Jurkat, Clone E6-1 (cell line): Measurements from ENCODE around the gene NR2F1-AS1.
A peak's percentile ranks its signal among the peaks of the same experiment; 100 is the strongest.

Source experiments
- DNase-seq: peaks from one replicate; pipeline ENCODE4 v3.0.0-alpha.2; 2011; ENCODE audit warnings: low read depth, low spot score
- H3K4me3 ChIP-seq: 2 replicates; pipeline ENCODE4 v1.5.1; 2011; ENCODE audit warnings: mild to moderate bottlenecking, low read length, control low read depth, moderate library complexity

Gene NR2F1-AS1

GRCh38 chr5:93593476-93594131 is 12.6 kb upstream of the NR2F1-AS1 start:
- no peak for DNase-seq
- H3K4me3 ChIP-seq = no peak overlapping the region

- DNase-seq = no peak
- no peak overlapping the region for H3K4me3 ChIP-seq
Measured at GRCh38 chr5:93592883-93593282, 11.9 kb upstream of the NR2F1-AS1 start.

DNA sequence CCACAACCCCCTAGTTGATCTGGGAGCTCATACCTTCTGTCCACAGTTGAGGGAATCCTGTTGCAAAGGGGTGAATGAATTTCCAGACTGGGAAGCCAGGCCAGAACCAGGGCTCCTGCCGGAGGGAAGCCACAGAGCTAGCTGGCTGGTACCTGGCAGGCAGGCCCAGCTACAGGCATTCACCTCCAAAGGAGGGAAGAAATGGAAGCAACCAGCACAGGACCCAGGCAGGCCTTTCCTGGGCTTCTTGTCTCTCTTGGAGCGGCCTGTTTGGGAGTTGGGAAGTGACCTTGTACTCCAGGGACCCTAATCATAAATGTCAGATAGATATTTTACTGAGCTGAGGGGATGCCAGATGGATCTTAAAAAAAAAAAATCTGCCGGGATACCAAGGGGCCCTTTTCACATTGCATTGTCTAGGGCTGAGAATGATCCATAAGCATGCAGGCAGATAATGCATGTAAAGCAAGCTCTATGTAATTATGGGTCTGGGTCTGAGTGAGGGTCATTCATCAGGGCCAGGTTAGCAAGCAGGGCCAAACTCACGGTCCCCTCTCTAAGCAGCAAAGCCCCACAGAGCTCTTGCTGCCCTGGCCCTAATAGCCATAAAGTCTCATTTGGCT is 10.4 kb upstream of the NR2F1-AS1 start:
- H3K4me3 ChIP-seq = no peak overlapping the region
- DNase-seq = no peak

DNA sequence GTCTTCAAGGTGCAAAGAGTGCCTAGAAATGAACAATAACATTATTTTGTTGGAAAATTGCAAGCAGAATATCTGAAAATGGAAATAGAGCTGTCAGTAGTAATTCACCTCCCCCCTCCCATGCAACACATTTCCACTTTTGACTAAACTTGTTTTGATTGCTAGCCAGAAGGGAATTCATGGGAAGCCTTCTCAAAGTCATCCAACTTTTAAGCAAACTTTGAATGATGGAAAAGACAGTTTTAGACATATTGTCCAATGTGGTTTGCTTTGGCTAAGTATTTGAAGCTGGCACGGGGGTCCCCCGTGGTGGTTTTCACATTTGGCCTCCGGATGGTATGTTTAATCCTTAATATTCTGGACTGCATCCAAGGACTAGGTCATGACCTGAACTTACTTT is 9.5 kb upstream of the NR2F1-AS1 start:
- DNase-seq = no peak
- no peak overlapping the region for H3K4me3 ChIP-seq

- no peak for DNase-seq
- no peak overlapping the region for H3K4me3 ChIP-seq
Measured at GRCh38 chr5:93589829-93590215, 8.8 kb upstream of the NR2F1-AS1 start.

DNA sequence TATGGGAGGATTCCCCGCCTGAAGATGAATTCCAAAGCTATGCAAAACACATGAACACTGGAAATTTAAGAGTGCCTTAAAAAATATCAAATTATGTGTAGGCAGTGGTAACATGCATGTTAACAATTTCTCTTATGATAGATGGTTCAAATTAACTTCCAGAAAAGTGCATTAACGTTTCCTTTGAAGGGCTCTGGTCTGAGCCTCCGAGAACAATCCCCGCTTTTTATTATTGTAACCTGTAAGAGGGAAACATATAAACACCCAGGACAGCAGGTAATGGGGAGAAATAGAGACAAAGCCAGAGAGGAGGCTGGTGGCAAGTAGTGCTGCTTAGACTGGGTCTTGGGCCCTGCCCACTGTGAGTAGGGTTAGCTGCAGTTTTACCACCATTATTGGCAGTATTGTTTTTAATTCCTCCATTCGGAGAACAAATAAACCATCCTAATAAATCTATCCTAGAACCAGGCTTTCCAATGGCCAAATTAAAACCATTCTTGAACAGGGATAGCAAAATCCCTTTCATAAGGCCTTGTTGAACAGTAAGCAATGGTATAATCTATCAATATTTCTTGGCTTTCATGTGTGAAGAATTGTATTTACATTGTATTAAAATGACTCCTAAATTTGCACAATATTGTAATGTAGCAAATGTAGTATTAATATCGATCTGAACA is 8.3 kb upstream of the NR2F1-AS1 start:
- H3K4me3 ChIP-seq = no peak overlapping the region
- no peak for DNase-seq

GRCh38 chr5:93588352-93589151 is 7.5 kb upstream of the NR2F1-AS1 start:
- no peak for DNase-seq
- no peak overlapping the region for H3K4me3 ChIP-seq

DNA sequence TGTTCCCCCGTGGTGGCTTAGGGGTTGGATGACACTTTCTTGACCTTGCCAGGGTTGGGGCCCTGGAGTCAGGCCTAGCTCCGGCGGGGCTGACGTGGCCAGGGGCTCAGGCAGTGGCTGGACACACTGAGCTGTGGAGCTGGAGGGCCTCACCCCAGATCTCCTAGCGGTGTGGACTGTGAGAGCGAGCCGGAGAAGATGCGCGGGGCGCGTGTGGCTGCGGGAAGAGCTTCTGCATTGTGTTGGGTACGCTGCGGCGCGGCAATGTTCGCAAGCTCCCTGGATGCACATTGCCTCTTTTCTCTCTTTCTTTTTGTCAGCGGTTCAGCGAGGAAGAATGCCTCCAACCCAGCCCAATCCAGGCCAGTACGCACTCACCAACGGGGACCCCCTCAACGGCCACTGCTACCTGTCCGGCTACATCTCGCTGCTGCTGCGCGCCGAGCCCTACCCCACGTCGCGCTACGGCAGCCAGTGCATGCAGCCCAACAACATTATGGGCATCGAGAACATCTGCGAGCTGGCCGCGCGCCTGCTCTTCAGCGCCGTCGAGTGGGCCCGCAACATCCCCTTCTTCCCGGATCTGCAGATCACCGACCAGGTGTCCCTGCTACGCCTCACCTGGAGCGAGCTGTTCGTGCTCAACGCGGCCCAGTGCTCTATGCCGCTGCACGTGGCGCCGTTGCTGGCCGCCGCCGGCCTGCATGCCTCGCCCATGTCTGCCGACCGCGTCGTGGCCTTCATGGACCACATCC is 6.8 kb upstream of the NR2F1-AS1 start:
- DNase-seq = no peak
- no peak overlapping the region for H3K4me3 ChIP-seq

GRCh38 chr5:93586736-93587596 is 5.9 kb upstream of the NR2F1-AS1 start:
- no peak overlapping the region for H3K4me3 ChIP-seq
- DNase-seq = no peak

- H3K4me3 ChIP-seq = no peak overlapping the region
- no peak for DNase-seq
Measured at GRCh38 chr5:93585767-93586385, 4.9 kb upstream of the NR2F1-AS1 start.

GRCh38 chr5:93585041-93585766 is 4.2 kb upstream of the NR2F1-AS1 start:
- peak overlapping the region; percentile 30 for H3K4me3 ChIP-seq
- DNase-seq = no peak

DNA sequence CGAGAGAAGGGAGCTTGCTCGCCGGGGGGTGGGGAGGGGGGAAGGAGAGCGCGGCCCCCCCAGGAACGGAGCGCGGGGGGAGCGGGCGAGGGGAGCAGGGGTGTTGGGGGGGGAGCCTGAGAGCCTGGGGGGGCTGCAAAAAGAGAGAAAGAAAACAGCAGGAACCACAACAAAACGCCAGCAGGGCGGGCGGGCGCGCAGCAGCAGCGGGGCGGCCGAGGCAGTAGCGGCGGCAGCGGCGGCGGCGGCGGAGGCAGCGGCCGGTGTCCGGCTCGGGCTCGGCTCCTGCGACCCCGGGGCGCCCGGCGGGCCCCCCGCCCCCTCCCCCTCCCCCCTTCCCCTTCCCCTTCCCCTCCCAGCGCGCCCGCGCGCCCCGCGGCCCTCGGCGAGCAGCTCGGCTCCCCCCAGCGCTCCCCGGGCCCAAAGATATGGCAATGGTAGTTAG is 3.6 kb upstream of the NR2F1-AS1 start:
- H3K4me3 ChIP-seq = peak overlapping the region; percentile 25; the same call in 1 of the 2 replicates
- DNase-seq = no peak

DNA sequence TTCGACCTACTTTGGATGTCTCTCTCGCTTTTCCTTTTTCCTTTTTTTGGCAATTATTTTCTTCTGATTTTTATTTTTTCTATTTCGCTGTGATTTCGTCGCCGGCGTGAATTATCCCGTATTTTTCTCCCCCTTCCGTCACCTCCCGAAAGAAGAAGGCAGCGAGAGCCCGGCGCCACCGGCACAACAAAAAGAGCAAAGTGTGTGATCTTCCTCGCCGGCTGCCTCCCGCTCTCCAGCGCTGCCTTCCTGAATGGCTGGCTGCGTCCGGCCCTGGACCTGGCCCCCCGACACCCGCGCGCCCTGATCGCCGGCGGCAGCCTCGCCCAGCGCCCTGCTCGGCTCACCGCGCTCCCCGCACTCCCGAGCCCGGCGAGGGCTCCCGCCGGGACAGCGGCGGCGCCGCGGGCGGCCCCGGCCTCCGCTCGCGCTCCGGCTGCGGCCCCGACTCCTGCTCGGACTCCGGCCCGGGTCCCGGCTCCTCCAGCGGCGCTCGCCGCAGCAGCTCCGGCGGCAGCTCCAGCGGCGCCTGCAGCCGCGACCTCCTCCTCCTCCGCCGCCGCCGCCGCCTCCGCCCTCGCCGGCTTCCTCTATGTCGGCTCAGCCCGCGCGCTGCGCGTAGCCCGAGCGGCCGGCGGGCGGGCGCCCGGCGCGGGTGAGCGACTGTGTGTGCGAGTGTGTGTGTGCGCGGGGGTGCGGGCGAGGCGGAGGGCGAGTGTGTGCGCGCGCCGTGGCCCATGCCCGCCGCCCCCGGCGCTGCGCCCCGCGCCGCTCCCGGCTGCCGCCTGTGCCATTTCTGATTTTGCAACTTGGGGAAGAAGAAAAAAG is 3.0 kb upstream of the NR2F1-AS1 start:
- DNase-seq = no peak
- peak overlapping the region; percentile 27 for H3K4me3 ChIP-seq

DNA sequence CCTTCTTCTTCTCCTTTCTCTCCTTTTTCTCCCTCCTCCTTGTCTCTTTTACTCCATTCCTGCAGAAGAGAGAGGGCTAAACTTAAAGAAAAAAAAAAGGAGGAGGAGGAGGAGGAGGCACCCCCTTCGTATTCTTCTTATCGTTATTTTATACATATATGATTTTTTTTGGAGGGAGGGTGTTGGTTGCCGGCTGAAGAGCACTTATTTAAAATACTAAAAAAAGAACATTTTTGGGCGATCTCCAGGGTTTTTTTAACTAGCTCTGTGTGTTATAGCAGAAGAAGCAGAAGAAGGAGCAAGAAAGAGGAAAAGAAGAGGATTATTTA is 2.4 kb upstream of the NR2F1-AS1 start:
- peak overlapping the region; percentile 5; the same call in 1 of the 2 replicates for H3K4me3 ChIP-seq
- DNase-seq = no peak

GRCh38 chr5:93582677-93583438 is 1.8 kb upstream of the NR2F1-AS1 start, which contains the start of gene NR2F1:
NR2F1 (plus strand) TSS chr5:93583222; CDS start chr5:93585024, 1,802 bp downstream.
- H3K4me3 ChIP-seq = peak within 1 kb of the TSS; percentile 52
- DNase-seq = peak; percentile 46

- H3K4me3 ChIP-seq = peak overlapping the region; percentile 52
- DNase-seq = no peak
Measured at GRCh38 chr5:93582167-93582462, 1.1 kb upstream of the NR2F1-AS1 start.
